Caco-2 (cell line): Measurements from ENCODE around the gene TMEM45B. TPM values are rescaled to one million over a fixed set of nuclear protein-coding genes. Genes with fewer than 3 reads are reported as not detected.
A peak's percentile ranks its signal among the peaks of the same experiment; 100 is the strongest.

Source experiments
- Bru-seq: library from RNA; stranded (reverse); fragments of 400-500 nt; gene quantifications from one replicate; lab custom pipeline; 2021; lab: Mats Ljungman, UMichigan
- BruChase-seq, 2 experiments: library from RNA; stranded (reverse); fragments of 400-500 nt; gene quantifications; one replicate each; lab custom pipeline; 2021; lab: Mats Ljungman, UMichigan
- BruUV-seq: library from RNA; stranded (reverse); fragments of 400-500 nt; replicated peaks from 2 replicates; lab custom pipeline; 2021; lab: Mats Ljungman, UMichigan
- CTCF ChIA-PET: fragments of 300-600 bp; sonication (Branson Sonifier 250); formaldehyde crosslinking; loops from one replicate; lab custom pipeline; 2022; ENCODE audit warnings: antibody characterized with exemption; lab: Charles Lee
- POLR2A ChIA-PET: fragments of 300-600 bp; sonication (Branson Sonifier 250); formaldehyde crosslinking; loops from one replicate; lab custom pipeline; 2022; ENCODE audit warnings: antibody characterized with exemption; lab: Charles Lee
- DNase-seq, 2 experiments: peaks; one replicate each; pipeline versions ENCODE4 v3.0.0 to v3.0.0-alpha.2; 2020 to 2022
- H3K27me3 ChIP-seq: replicated peaks from 2 replicates; pipeline ENCODE4 v1.6.0; 2011; ENCODE audit warnings: low read length; ENCODE audit not compliant: control insufficient read depth, insufficient read depth
- H3K36me3 ChIP-seq: 2 replicates; pipeline ENCODE4 v1.5.1; 2011; ENCODE audit warnings: low read length; ENCODE audit not compliant: control insufficient read depth, insufficient read depth
- H3K4me1 ChIP-seq: fragments of 250-450 bp; sonication (Bioruptor Pico); 2 replicates; pipeline ENCODE4 v1.5.1; 2020; ENCODE audit warnings: mild to moderate bottlenecking
- H3K4me3 ChIP-seq: 2 replicates; pipeline ENCODE4 v1.5.1; 2011; ENCODE audit warnings: low read depth, mild to moderate bottlenecking, control low read depth, low read length
- H3K9me3 ChIP-seq: fragments of 250-450 bp; sonication (Bioruptor Pico); 2 replicates; pipeline ENCODE4 v1.5.1; 2020; ENCODE audit warnings: mild to moderate bottlenecking, moderate library complexity
- H3K27ac Mint-ChIP-seq: one replicate; pipeline ENCODE4 v1.8.0; 2022; ENCODE audit warnings: mixed read lengths; ENCODE audit not compliant: unreplicated experiment
- H3K27me3 Mint-ChIP-seq: one replicate; pipeline ENCODE4 v1.8.0; 2022; ENCODE audit warnings: mixed read lengths; ENCODE audit not compliant: insufficient read depth, unreplicated experiment
- H3K36me3 Mint-ChIP-seq: one replicate; pipeline ENCODE4 v1.8.0; 2022; ENCODE audit warnings: mild to moderate bottlenecking, mixed read lengths; ENCODE audit not compliant: insufficient read depth, unreplicated experiment
- H3K4me1 Mint-ChIP-seq: one replicate; pipeline ENCODE4 v1.8.0; 2022; ENCODE audit warnings: low read depth, mixed read lengths; ENCODE audit not compliant: unreplicated experiment
- H3K4me3 Mint-ChIP-seq: one replicate; pipeline ENCODE4 v1.8.0; 2022; ENCODE audit warnings: mild to moderate bottlenecking, moderate library complexity, mixed read lengths; ENCODE audit not compliant: unreplicated experiment
- H3K9me3 Mint-ChIP-seq: one replicate; pipeline ENCODE4 v1.8.0; 2022; ENCODE audit warnings: mixed read lengths; ENCODE audit not compliant: unreplicated experiment
- CTCF ChIP-seq, 2 experiments: fragments of 200-600 bp in 1 of 2; IDR thresholded peaks; 1 replicate in 1 of 2; 2 replicates in 1 of 2; pipeline versions ENCODE4 v1.5.1 to v1.8.0; 2011 to 2022; ENCODE audit warnings: antibody characterized with exemption in 1 of 2, control low read depth in 1 of 2, inconsistent platforms in 1 of 2, low read depth in 1 of 2, low read length in 1 of 2, mild to moderate bottlenecking in 1 of 2, moderate library complexity in 1 of 2; ENCODE audit not compliant: insufficient read depth in 1 of 2, severe bottlenecking in 1 of 2, unreplicated experiment in 1 of 2
- intact Hi-C: fragments of 100-400 bp; cut with micrococcal nuclease; formaldehyde crosslinking; loops from one replicate; pipeline ENCODE4 v1.10.0; 2022; ENCODE audit not compliant: unreplicated experiment
- long read RNA-seq: library from polyadenylated mRNA; stranded (forward); transcript quantifications from one replicate; pipeline ENCODE4 v2.0.0, GENCODE V29; 2022
- total RNA-seq: library from RNA; stranded (reverse); gene quantifications from 2 replicates; pipeline ENCODE4 v1.2.3, GENCODE V29; 2022

The TMEM45B gene
- 58.2 and 60.0 TPM in 2 replicates for total RNA-seq
- percentile 88 among the genes with signal in this experiment for Bru-seq, nascent RNA
- percentile 85 among the genes with signal in this experiment for BruChase-seq, experiment 1, labeled RNA remaining after a 2-hour chase
- percentile 86 among the genes with signal in this experiment for BruChase-seq, experiment 2, labeled RNA remaining after a 6-hour chase
- long read RNA-seq, transcript TMEM45B-201 (6 exons, 2,234 nt) = major isoform, 78 of 148 reads
- long read RNA-seq, partial matches to known transcripts = 18 of 148 reads
- long read RNA-seq, other reads (novel, unspliced or antisense) = 52 of 148 reads

GRCh38 chr11:129815596-129816461 is at the start of gene TMEM45B:
TSS of gene TMEM45B (plus strand) at chr11:129815848. CDS start at chr11:129852483, 36,635 bp downstream.
- Mint-ChIP-seq H3K27me3 (no peaks in the 10 kb centered on the region), H3K4me3 (peak within 1 kb of the TSS; percentile 98), H3K36me3 (peaks cover 40% of the 10 kb centered on the region), H3K4me1 (peaks cover 47% of the 10 kb centered on the region), H3K27ac (peak within 1 kb of the TSS; percentile 97), H3K9me3 (no peaks in the 10 kb centered on the region)
- BruUV-seq = TSS peak; percentile 20
- TF ChIP-seq CTCF (IDR thresholded peaks at IDR 0.05; ENCODE audit: insufficient read depth in 1 of 2, low read depth in 1 of 2, low read length in 1 of 2, severe bottlenecking in 1 of 2, unreplicated experiment in 1 of 2) = no peak
- Histone ChIP-seq H3K4me3 (peak within 1 kb of the TSS; percentile 69), H3K9me3 (no peaks in the 10 kb centered on the region), H3K27me3 (no peaks in the 10 kb centered on the region), H3K4me1 (peaks cover 25% of the 10 kb centered on the region), H3K36me3 (no peaks in the 10 kb centered on the region; the same call in 1 of the 2 replicates)
- peak; percentile 83 to 86 for DNase-seq
- intact Hi-C loops = loop anchor here (2.0 kb wide), 1 partner anchor 15 kb away; no protein-coding TSS in a partner anchor
- ChIA-PET CTCF (interaction anchor here (0.6 to 0.9 kb wide), 5 partner anchors 25 to 158 kb away, joined by 3 to 6 read pairs (median 4); no protein-coding TSS in a partner anchor), POLR2A (interaction anchor here (0.6 to 3.2 kb wide), 8 partner anchors 12 to 156 kb away, joined by 3 to 35 read pairs (median 4); no protein-coding TSS in a partner anchor)

- no peaks in the 10 kb centered on the region for H3K9me3 ChIP-seq
- no peaks in the 10 kb centered on the region for H3K27me3 Mint-ChIP-seq
- peaks cover 18% of the 10 kb centered on the region for H3K36me3 Mint-ChIP-seq
- peak; percentile 75 to 78 for DNase-seq
- H3K27ac Mint-ChIP-seq = peak overlapping the region; percentile 2
- H3K27me3 ChIP-seq = no peaks in the 10 kb centered on the region
- H3K4me3 Mint-ChIP-seq = no peak overlapping the region
- ChIA-PET POLR2A (interaction anchor here (1.0 kb wide), 1 partner anchor 129 kb away, joined by 3 read pairs; no protein-coding TSS in a partner anchor), CTCF (interaction anchor here (1.0 to 2.4 kb wide), 4 partner anchors 10 to 365 kb away, joined by 4 to 11 read pairs (median 6); no protein-coding TSS in a partner anchor)
- peaks cover 8% of the 10 kb centered on the region for H3K9me3 Mint-ChIP-seq
- peaks cover 25% of the 10 kb centered on the region for H3K4me1 Mint-ChIP-seq
- peaks cover 27% of the 10 kb centered on the region for H3K4me1 ChIP-seq
- TF ChIP-seq CTCF (IDR thresholded peaks at IDR 0.05; ENCODE audit: insufficient read depth in 1 of 2, low read depth in 1 of 2, low read length in 1 of 2, severe bottlenecking in 1 of 2, unreplicated experiment in 1 of 2) = peak; percentile 89 to 93
- no peak overlapping the region for H3K4me3 ChIP-seq
- TSS peak; percentile 10 for BruUV-seq
- intact Hi-C loops = loop anchor here (1.0 kb wide), 1 partner anchor 12 kb away; no protein-coding TSS in a partner anchor
- peaks cover 2% of the 10 kb centered on the region for H3K36me3 ChIP-seq
Observed at GRCh38 chr11:129766898-129767604, 48.6 kb upstream of the TMEM45B start.
